ENCODE results near the gene MAN1B1.
"Not testable (repeated sequence)": the region's sequence is repeated elsewhere in the genome, so short reads cannot be mapped to it uniquely, and the experiment has no call there.

MAN1B1 gene

GRCh38 chr9:137112564-137113384 lies 26.0 kb downstream of the MAN1B1 start:
- DNase-seq = no peak

- no peak for DNase-seq
These were observed 26.8 kb downstream of the MAN1B1 start for GRCh38 chr9:137113385-137114159.

GRCh38 chr9:137114220-137114612 lies 27.4 kb downstream of the MAN1B1 start:
- DNase-seq = no peak

- DNase-seq = no peak
These were observed 28.0 kb downstream of the MAN1B1 start, which contains the start of gene DPP7 for GRCh38 chr9:137114613-137115393. TSS of gene DPP7 (minus strand) at chr9:137114733. CDS start at chr9:137114713, 20 bp downstream.

- DNase-seq = no peak
These were observed 28.7 kb downstream of the MAN1B1 start for GRCh38 chr9:137115394-137116026.

- no peak for DNase-seq
These were observed 29.3 kb downstream of the MAN1B1 start for GRCh38 chr9:137116027-137116507.

GRCh38 chr9:137116728-137117127 lies 29.9 kb downstream of the MAN1B1 start:
- no peak for DNase-seq

GRCh38 chr9:137117269-137117731 lies 30.5 kb downstream of the MAN1B1 start:
- DNase-seq = no peak

GRCh38 chr9:137118092-137118603 lies 31.4 kb downstream of the MAN1B1 start:
- DNase-seq = not testable (repeated sequence)

- DNase-seq = not testable (repeated sequence)
These were observed 35.4 kb downstream of the MAN1B1 start for GRCh38 chr9:137121927-137122795.

- DNase-seq = not testable (repeated sequence)
These were observed 36.1 kb downstream of the MAN1B1 start for GRCh38 chr9:137122796-137123467.

- no peak for DNase-seq
These were observed 36.7 kb downstream of the MAN1B1 start for GRCh38 chr9:137123468-137123837.

GRCh38 chr9:137123952-137124462 lies 37.2 kb downstream of the MAN1B1 start:
- not testable (repeated sequence) for DNase-seq

- no peak for DNase-seq
These were observed 40.0 kb downstream of the MAN1B1 start for GRCh38 chr9:137126786-137127185.

GRCh38 chr9:137127301-137128157 lies 40.7 kb downstream of the MAN1B1 start:
- DNase-seq = no peak

- DNase-seq = no peak
These were observed 41.5 kb downstream of the MAN1B1 start for GRCh38 chr9:137128158-137128861.

- no peak for DNase-seq
These were observed 42.2 kb downstream of the MAN1B1 start for GRCh38 chr9:137128862-137129455.

Measured in NCI-H2029 treated with DMSO at 0.1 percent for 48 hours (cell line).